Endothelial cell of umbilical vein (primary cell): Measurements from ENCODE around the gene RBKS. TPM values are rescaled to one million over a fixed set of nuclear protein-coding genes. Genes with fewer than 3 reads are reported as not detected.

ENCODE experiments used
- BruUV-seq: library from RNA; stranded (reverse); fragments of 400-500 nt; replicated peaks from 2 replicates; lab custom pipeline; 2021; lab: Mats Ljungman, UMichigan
- CTCF ChIA-PET: fragments of 300-600, 350-600 bp; sonication (Branson Sonifier 250); formaldehyde crosslinking; loops from one replicate; lab custom pipeline; 2021; ENCODE audit warnings: antibody characterized with exemption, inconsistent platforms; lab: Charles Lee
- POLR2A ChIA-PET: fragments of 300-600, 350-600 bp; sonication (Branson Sonifier 250); formaldehyde crosslinking; loops from one replicate; lab custom pipeline; 2021; ENCODE audit warnings: antibody characterized with exemption, inconsistent platforms; lab: Charles Lee
- DNase-seq: peaks from one replicate; pipeline ENCODE4 v3.0.0-alpha.2; 2011; ENCODE audit warnings: low read depth, low spot score
- FAIRE-seq: peaks from 2 replicates; lab custom pipeline; 2011; peaks lifted over from hg19 to GRCh38; lab: Jason Lieb, UNC
- H2AFZ ChIP-seq: 2 replicates; pipeline ENCODE4 v1.6.0; 2012; ENCODE audit warnings: low read depth, low read length, control low read depth, inconsistent platforms
- H3K27ac ChIP-seq: 2 replicates; pipeline ENCODE4 v1.5.1; 2011; ENCODE audit warnings: low read depth, mild to moderate bottlenecking, control low read depth, low read length, moderate library complexity; ENCODE audit not compliant: insufficient read depth
- H3K27me3 ChIP-seq, 2 experiments: 2 replicates each; pipeline versions ENCODE4 v1.6.0 to v1.6.1; 2011; ENCODE audit warnings: low read length in 2 of 2, mixed read lengths in 1 of 2; ENCODE audit not compliant: control insufficient read depth in 2 of 2, insufficient read depth in 2 of 2
- H3K36me3 ChIP-seq, 2 experiments: 2 replicates in 1 of 2; 3 replicates in 1 of 2; pipeline ENCODE4 v1.5.1; 2011; ENCODE audit warnings: low read length in 2 of 2, mild to moderate bottlenecking in 1 of 2, moderate library complexity in 1 of 2; ENCODE audit not compliant: control insufficient read depth in 2 of 2, insufficient read depth in 2 of 2; ENCODE audit errors: extremely low read depth in 1 of 2
- H3K4me1 ChIP-seq: 3 replicates; pipeline ENCODE4 v1.5.1; 2011; ENCODE audit warnings: mild to moderate bottlenecking, low read length; ENCODE audit not compliant: control insufficient read depth, insufficient read depth; ENCODE audit errors: extremely low read depth
- H3K4me2 ChIP-seq: 2 replicates; pipeline ENCODE4 v1.6.1; 2011; ENCODE audit warnings: low read length, control low read depth, mixed read lengths; ENCODE audit not compliant: insufficient read depth
- H3K4me3 ChIP-seq, 3 experiments: fragments of 200-600 bp in 1 of 3; sonication (generic), shearing (Covaris generic) in 1 of 3; replicated peaks in 1 of 3; 2 replicates each; pipeline ENCODE4 v1.5.1; 2011 to 2016; ENCODE audit warnings: control low read depth in 3 of 3, low read length in 3 of 3, mild to moderate bottlenecking in 2 of 3, inconsistent platforms in 1 of 3, low read depth in 1 of 3, moderate library complexity in 1 of 3; ENCODE audit not compliant: insufficient read depth in 1 of 3
- H3K79me2 ChIP-seq: 2 replicates; pipeline ENCODE4 v1.6.0; 2012; ENCODE audit warnings: low read length, inconsistent platforms; ENCODE audit not compliant: control insufficient read depth, insufficient read depth
- H3K9ac ChIP-seq: replicated peaks from 2 replicates; pipeline ENCODE3; 2011; ENCODE audit warnings: low read length, control low read depth; ENCODE audit not compliant: insufficient read depth; ENCODE audit errors: extremely low read depth
- H3K9me1 ChIP-seq: replicated peaks from 3 replicates; pipeline ENCODE4 v1.6.0; 2011; ENCODE audit warnings: mild to moderate bottlenecking, low read length; ENCODE audit not compliant: control insufficient read depth, insufficient read depth; ENCODE audit errors: extremely low read depth
- H3K9me3 ChIP-seq: replicated peaks from 2 replicates; pipeline ENCODE4 v1.5.1; 2012; ENCODE audit warnings: low read length, inconsistent platforms; ENCODE audit not compliant: control insufficient read depth, insufficient read depth
- H4K20me1 ChIP-seq: replicated peaks from 2 replicates; pipeline ENCODE3; 2011; ENCODE audit warnings: mild to moderate bottlenecking, low read length; ENCODE audit not compliant: control insufficient read depth, insufficient read depth; ENCODE audit errors: extremely low read depth
- CTCF ChIP-seq, 2 donors: IDR thresholded peaks; 1 replicate in 1 of 2; 2 replicates in 1 of 2; pipeline ENCODE4 v1.5.1; 2011; ENCODE audit warnings: low read length in 2 of 2, mild to moderate bottlenecking in 2 of 2, moderate library complexity in 2 of 2, control low read depth in 1 of 2, inconsistent platforms in 1 of 2, low read depth in 1 of 2; ENCODE audit not compliant: insufficient read depth in 1 of 2; ENCODE audit errors: extremely low read depth in 1 of 2
- EZH2 ChIP-seq: IDR thresholded peaks from 2 replicates; pipeline ENCODE4 v1.6.1; 2012; ENCODE audit warnings: borderline replicate concordance, low read depth, mild to moderate bottlenecking, moderate library complexity, low read length, inconsistent platforms; ENCODE audit not compliant: severe bottlenecking
- FOS ChIP-seq: IDR thresholded peaks from 2 replicates; pipeline ENCODE4 v1.6.1; 2011; ENCODE audit warnings: mild to moderate bottlenecking, low read length, moderate library complexity, borderline replicate concordance; ENCODE audit not compliant: insufficient read depth
- GATA2 ChIP-seq: IDR thresholded peaks from 2 replicates; pipeline ENCODE4 v1.7.0; 2011; ENCODE audit warnings: low read depth, mild to moderate bottlenecking, moderate library complexity, mixed read lengths, low read length; ENCODE audit not compliant: insufficient read length, insufficient read depth
- JUN ChIP-seq: IDR thresholded peaks from 2 replicates; pipeline ENCODE4 v1.6.1; 2011; ENCODE audit warnings: borderline replicate concordance, low read depth; ENCODE audit not compliant: insufficient read length, insufficient read depth
- MAX ChIP-seq: IDR thresholded peaks from 2 replicates; pipeline ENCODE4 v1.6.1; 2011; ENCODE audit not compliant: insufficient read depth, insufficient read length
- MYC ChIP-seq: IDR thresholded peaks from one replicate; pipeline ENCODE4 v1.6.1; 2011; ENCODE audit warnings: mild to moderate bottlenecking, low read depth, low read length
- POLR2A ChIP-seq: IDR thresholded peaks from 2 replicates; pipeline ENCODE4 v1.6.1; 2012; ENCODE audit warnings: low read depth, mild to moderate bottlenecking, control low read depth, low read length
- POLR2AphosphoS5 ChIP-seq: IDR thresholded peaks from 2 replicates; pipeline ENCODE4 v1.6.1; 2012; ENCODE audit warnings: low read depth, mild to moderate bottlenecking, control low read depth, low read length, moderate library complexity; ENCODE audit not compliant: insufficient read depth
- dilution Hi-C: fragments of 300-500 bp; cut with MboI; formaldehyde crosslinking; loops from one replicate; pipeline ENCODE4 v1.15.0; 2019; ENCODE audit warnings: low sequenced_read_pairs; ENCODE audit not compliant: extremely low pct_ligation_motif_present
- intact Hi-C: fragments of 100-400 bp; cut with micrococcal nuclease; formaldehyde crosslinking; loops from one replicate; pipeline ENCODE4 v1.10.0; 2022
- polyA plus RNA-seq, 4 experiments: library from polyadenylated mRNA; depleted of rRNA in 3 of 4; stranded (reverse) in 3 of 4; unstranded in 1 of 4; fragments of >200 nt; gene quantifications; 2 replicates each; pipeline versions ENCODE4 v1.2.1 to v1.2.3, GENCODE V29; 2011 to 2012; ENCODE audit warnings: missing spikeins in 1 of 4
- total RNA-seq: library from RNA; stranded (reverse); gene quantifications from 2 replicates; pipeline ENCODE4 v1.2.3, GENCODE V29; 2021

RBKS gene
- total and polyA plus RNA-seq, 2 donors (not counting 3 experiments of a cell fraction or from before 2014, with no cell fraction given): 0.64 to 1.8 TPM

GRCh38 chr2:27809761-27810241 lies 80.4 kb downstream of the RBKS start:
- FAIRE-seq (peak; percentile 91), DNase-seq (peak; percentile 91)
- CTCF ChIA-PET: interaction anchor here (0.5 to 1.8 kb wide), 15 partner anchors 19 to 643 kb away, joined by 3 to 6 read pairs (median 3); no protein-coding TSS in a partner anchor
- Histone ChIP-seq H3K4me1 (peaks cover 18% of the 10 kb centered on the region), H3K4me3 (no peak overlapping the region), H3K9me1 (no peaks in the 10 kb centered on the region), H3K9me3 (no peaks in the 10 kb centered on the region), H3K27me3 (no peaks in the 10 kb centered on the region), H3K79me2 (no peaks in the 10 kb centered on the region), H4K20me1 (no peaks in the 10 kb centered on the region), H3K36me3 (no peaks in the 10 kb centered on the region), H3K4me2 (peak overlapping the region; percentile 3), H2AFZ (no peak overlapping the region), H3K9ac (peak overlapping the region; percentile 18), H3K27ac (peak overlapping the region; percentile 50)
- POLR2A ChIA-PET: interaction anchor here (0.7 to 0.8 kb wide), 2 partner anchors 37 to 466 kb away, joined by 3 to 4 read pairs; no protein-coding TSS in a partner anchor
- intact Hi-C loops: loop anchor here (1.0 kb wide), 1 partner anchor 146 kb away; no protein-coding TSS in a partner anchor
- TF ChIP-seq CTCF (IDR thresholded peaks at IDR 0.05; ENCODE audit: extremely low read depth in 1 of 2, insufficient read depth in 1 of 2, low read depth in 1 of 2, low read length in 2 of 2) (no peak), EZH2 (no peak), POLR2AphosphoS5 (no peak), JUN (peak; percentile 65), POLR2A (no peak), GATA2 (peak; percentile 64), FOS (peak; percentile 85), MAX (no peak), MYC (no peak)
- no TSS peak for BruUV-seq
- dilution Hi-C loops: no loop called here
